Neural cell (in vitro differentiated cells): ENCODE results near the gene PBX3. TPM values are rescaled to one million over a fixed set of nuclear protein-coding genes. Genes with fewer than 3 reads are reported as not detected.

Source experiments
- H2AFZ ChIP-seq: fragments of 200-600, 300-800 bp; sonication (generic), shearing (Covaris generic); 2 replicates; pipeline ENCODE4 v1.6.0; 2014; ENCODE audit warnings: low read depth, mild to moderate bottlenecking, antibody characterized with exemption, low read length, moderate library complexity
- H3F3A ChIP-seq: fragments of 200-600 bp; shearing (Covaris generic); 2 replicates; pipeline ENCODE4 v1.6.1; 2016; ENCODE audit warnings: mild to moderate bottlenecking, moderate library complexity, mixed read lengths, antibody characterized with exemption, low read length; ENCODE audit not compliant: insufficient read depth, poor library complexity, severe bottlenecking
- H3K27ac ChIP-seq: fragments of 200-600, 300-800 bp; sonication (generic), shearing (Covaris generic); 2 replicates; pipeline ENCODE4 v1.5.1; 2014; ENCODE audit warnings: mild to moderate bottlenecking, low read length, moderate library complexity
- H3K27me3 ChIP-seq: fragments of 300-800, 200-600 bp; sonication (generic), shearing (Covaris generic); 2 replicates; pipeline ENCODE4 v1.6.0; 2014; ENCODE audit warnings: mild to moderate bottlenecking, low read depth, low read length, moderate library complexity; ENCODE audit not compliant: insufficient read depth
- H3K36me3 ChIP-seq: fragments of 300-800, 200-600 bp; sonication (generic), shearing (Covaris generic); 2 replicates; pipeline ENCODE4 v1.5.1; 2014; ENCODE audit warnings: mild to moderate bottlenecking, antibody characterized with exemption, low read length, moderate library complexity; ENCODE audit not compliant: insufficient read depth
- H3K4me2 ChIP-seq: fragments of 300-800, 200-600 bp; sonication (generic), shearing (Covaris generic); 2 replicates; pipeline ENCODE4 v1.6.0; 2014; ENCODE audit warnings: mild to moderate bottlenecking, low read length
- H3K4me3 ChIP-seq: fragments of 300-800, 200-600 bp; sonication (generic), shearing (Covaris generic); 2 replicates; pipeline ENCODE4 v1.5.1; 2014; ENCODE audit warnings: mild to moderate bottlenecking, low read length, moderate library complexity
- H3K79me2 ChIP-seq: fragments of 200-600 bp; shearing (Covaris generic); replicated peaks from 2 replicates; pipeline ENCODE4 v1.6.0; 2014; ENCODE audit warnings: mild to moderate bottlenecking, low read length, moderate library complexity; ENCODE audit not compliant: insufficient read depth
- H3K9ac ChIP-seq: fragments of 300-800, 200-600 bp; sonication (generic), shearing (Covaris generic); 2 replicates; pipeline ENCODE4 v1.6.1; 2016; ENCODE audit warnings: mild to moderate bottlenecking, low read length, mixed read lengths
- H3K9me2 ChIP-seq: fragments of 200-600 bp; shearing (Covaris generic); 2 replicates; pipeline ENCODE4 v1.6.1; 2016; ENCODE audit warnings: mild to moderate bottlenecking, low read length, mixed read lengths; ENCODE audit not compliant: insufficient read depth
- H3K9me3 ChIP-seq: fragments of 200-600, 300-800 bp; sonication (generic), shearing (Covaris generic); 2 replicates; pipeline ENCODE4 v1.6.1; 2016; ENCODE audit warnings: mild to moderate bottlenecking, mixed run types, low read length, moderate library complexity, mixed read lengths
- H4K20me1 ChIP-seq: fragments of 200-600 bp; shearing (Covaris generic); 2 replicates; pipeline ENCODE4 v1.6.1; 2016; ENCODE audit warnings: mild to moderate bottlenecking, mixed run types; ENCODE audit not compliant: insufficient read depth
- CTCF ChIP-seq: fragments of 450-650 bp; IDR thresholded peaks from 2 replicates; pipeline ENCODE4 v1.5.1; 2014; ENCODE audit warnings: antibody characterized with exemption, mild to moderate bottlenecking, moderate library complexity; ENCODE audit not compliant: poor library complexity, severe bottlenecking
- EP300 ChIP-seq: fragments of 450-650 bp; conservative IDR thresholded peaks from 2 replicates; pipeline ENCODE4 v1.6.1; 2014; ENCODE audit warnings: antibody characterized with exemption, mild to moderate bottlenecking, moderate library complexity; ENCODE audit not compliant: poor library complexity, severe bottlenecking
- EZH2 ChIP-seq: fragments of 200-600, 300-800 bp; shearing (Covaris generic), sonication (generic); IDR thresholded peaks from 2 replicates; pipeline ENCODE4 v1.6.1; 2014; ENCODE audit warnings: antibody characterized with exemption, low read length, borderline replicate concordance, mild to moderate bottlenecking; ENCODE audit not compliant: insufficient read depth, poor library complexity, severe bottlenecking
- MXI1 ChIP-seq: fragments of 450-650 bp; conservative IDR thresholded peaks from 2 replicates; pipeline ENCODE4 v1.6.1; 2014; ENCODE audit warnings: antibody characterized with exemption, mild to moderate bottlenecking; ENCODE audit not compliant: poor library complexity, severe bottlenecking
- POLR2AphosphoS5 ChIP-seq: IDR thresholded peaks from 2 replicates; pipeline ENCODE4 v1.6.1; 2012
- RAD21 ChIP-seq: fragments of 450-650 bp; conservative IDR thresholded peaks from 2 replicates; pipeline ENCODE4 v1.6.1; 2014; ENCODE audit warnings: antibody characterized with exemption, mild to moderate bottlenecking, moderate library complexity
- REST ChIP-seq: IDR thresholded peaks from 2 replicates; pipeline ENCODE4 v1.6.1; 2012; ENCODE audit warnings: borderline replicate concordance
- SMC3 ChIP-seq: fragments of 450-650 bp; conservative IDR thresholded peaks from 2 replicates; pipeline ENCODE4 v1.6.1; 2014; ENCODE audit warnings: antibody characterized with exemption, mild to moderate bottlenecking, moderate library complexity; ENCODE audit not compliant: poor library complexity
- TAF1 ChIP-seq: IDR thresholded peaks from 2 replicates; pipeline ENCODE4 v1.6.1; 2012; ENCODE audit warnings: low read depth
- polyA plus RNA-seq: library from polyadenylated mRNA; depleted of rRNA; stranded (reverse); fragments of >200 nt; gene quantifications from 2 replicates; pipeline ENCODE4 v1.2.3, GENCODE V29; 2014

PBX3 gene
- polyA plus RNA-seq, 1 donor from 2014 or later: 398 TPM

GRCh38 chr9:125887172-125887571 is 140.0 kb downstream of the PBX3 start:
- H3F3A ChIP-seq: peaks cover 30% of the 10 kb centered on the region
- H3K4me2 ChIP-seq: peak overlapping the region; percentile 83
- H3K79me2 ChIP-seq: peaks cover 88% of the 10 kb centered on the region
- H3K36me3 ChIP-seq: no peaks in the 10 kb centered on the region
- H4K20me1 ChIP-seq: no peaks in the 10 kb centered on the region
- no peaks in the 10 kb centered on the region for H3K27me3 ChIP-seq
- H3K9ac ChIP-seq: peak overlapping the region; percentile 89
- H2AFZ ChIP-seq: no peak overlapping the region
- no peaks in the 10 kb centered on the region for H3K9me3 ChIP-seq
- H3K27ac ChIP-seq: peak overlapping the region; percentile 99
- H3K4me3 ChIP-seq: peak overlapping the region; percentile 72
- TF ChIP-seq RAD21 (no peak), TAF1 (no peak), CTCF (no peak), MXI1 (no peak), EZH2 (no peak), POLR2AphosphoS5 (no peak), REST (no peak), EP300 (no peak), SMC3 (no peak)
- H3K9me2 ChIP-seq: no peaks in the 10 kb centered on the region

- Histone ChIP-seq H3K36me3 (no peaks in the 10 kb centered on the region), H3K27me3 (no peaks in the 10 kb centered on the region), H3K27ac (peak overlapping the region; percentile 99), H3K9me2 (no peaks in the 10 kb centered on the region), H3K9ac (peak overlapping the region; percentile 89), H3F3A (peaks cover 30% of the 10 kb centered on the region), H4K20me1 (no peaks in the 10 kb centered on the region), H3K9me3 (no peaks in the 10 kb centered on the region), H3K79me2 (peaks cover 88% of the 10 kb centered on the region), H3K4me3 (peak overlapping the region; percentile 72), H2AFZ (no peak overlapping the region), H3K4me2 (peak overlapping the region; percentile 83)
- peak; percentile 16 for TF ChIP-seq POLR2AphosphoS5
- no peak for TF ChIP-seq MXI1
- peak; percentile 49 for TF ChIP-seq REST
- TF ChIP-seq CTCF: no peak
- no peak for TF ChIP-seq TAF1
- no peak for TF ChIP-seq SMC3
These were observed 141.0 kb downstream of the PBX3 start for GRCh38 chr9:125888211-125888610.
